Tibial nerve (tissue), 4 donors: Measurements from ENCODE around the gene SIGLEC7. TPM values are rescaled to one million over a fixed set of nuclear protein-coding genes. Genes with fewer than 3 reads are reported as not detected.

Experiments
- DNase-seq, 2 donors: peaks; one replicate each; pipeline ENCODE4 v3.0.0-alpha.2; 2019; ENCODE audit warnings: low spot score in 2 of 2
- H3K27ac ChIP-seq, 4 donors: fragments of 200-600 bp; sonication (generic) in 3 of 4; one replicate each; pipeline ENCODE4 v1.5.1; 2017 to 2019; ENCODE audit warnings: mild to moderate bottlenecking in 1 of 4
- H3K27me3 ChIP-seq, 2 donors: fragments of 200-600 bp; sonication (generic) in 1 of 2; one replicate each; pipeline versions ENCODE4 v1.5.1 to v1.6.0; 2017 to 2019
- H3K36me3 ChIP-seq, 3 donors: fragments of 200-600 bp; sonication (generic); one replicate each; pipeline ENCODE4 v1.5.1; 2018 to 2019
- H3K4me1 ChIP-seq, 4 donors: fragments of 200-600 bp; sonication (generic) in 3 of 4; one replicate each; pipeline ENCODE4 v1.5.1; 2017 to 2019
- H3K4me3 ChIP-seq, 4 donors: fragments of 200-600 bp; sonication (generic) in 3 of 4; one replicate each; pipeline ENCODE4 v1.5.1; 2017 to 2019; ENCODE audit warnings: mild to moderate bottlenecking in 1 of 4, moderate library complexity in 1 of 4
- H3K9me3 ChIP-seq, 4 donors: fragments of 200-600 bp; sonication (generic) in 3 of 4; one replicate each; pipeline ENCODE4 v1.5.1; 2017 to 2019
- CTCF ChIP-seq, 5 experiments: fragments of 200-600 bp in 3 of 5; fragments of 450-650 bp in 2 of 5; sonication (generic) in 3 of 5; IDR thresholded peaks; one replicate each; pipeline ENCODE4 v1.5.1; 2016 to 2019; ENCODE audit warnings: antibody characterized with exemption in 5 of 5, mild to moderate bottlenecking in 3 of 5, moderate library complexity in 2 of 5
- EP300 ChIP-seq, 2 donors: sonication (generic); formaldehyde crosslinking; IDR thresholded peaks; one replicate each; pipeline ENCODE4 v1.6.1; 2017; ENCODE audit warnings: antibody characterized with exemption in 2 of 2, mild to moderate bottlenecking in 1 of 2
- POLR2A ChIP-seq, 2 donors: fragments of 450-650 bp; IDR thresholded peaks; one replicate each; pipeline ENCODE4 v1.6.1; 2017; ENCODE audit warnings: antibody characterized with exemption in 2 of 2, mild to moderate bottlenecking in 2 of 2, moderate library complexity in 2 of 2
- WGBS, 2 donors: methylation state at CpG; one replicate each; pipeline ENCODE4 v1.1.5; 2018; 5-methylcytosine and 5-hydroxymethylcytosine counted together
- total RNA-seq, 4 donors: library from RNA; depleted of rRNA; stranded (reverse); fragments of >200 nt; gene quantifications; one replicate each; pipeline ENCODE4 v1.1.0, GENCODE V29; 2016

The SIGLEC7 gene
- total RNA-seq, 4 donors from 2014 or later: 0.42 to 7.5 (median 1.1) TPM

- H3K27ac ChIP-seq: peak overlapping the region in 3 of 4 donors; percentile 26 to 71 (median 33)
- no peaks in the 10 kb centered on the region for H3K36me3 ChIP-seq
- H3K4me3 ChIP-seq: peak overlapping the region in 1 of 4 donors; percentile 5
- H3K27me3 ChIP-seq: peaks cover 0 to 3% of the 10 kb centered on the region in 2 donors
- DNase-seq: no peak
- TF ChIP-seq POLR2A (IDR thresholded peaks at IDR 0.05) (no peak), CTCF (IDR thresholded peaks at IDR 0.05) (no peak), EP300 (IDR thresholded peaks at IDR 0.05) (no peak)
- H3K4me1 ChIP-seq: no peaks in the 10 kb centered on the region
- H3K9me3 ChIP-seq: no peaks in the 10 kb centered on the region
- 68 to 80% methylated on average over 22 of the region's 22 CpGs for WGBS, 2 donors
These were observed 19.8 kb upstream of the SIGLEC7 start for GRCh38 chr19:51122112-51122981.

- Histone ChIP-seq H3K9me3 (no peaks in the 10 kb centered on the region), H3K27ac (peak overlapping the region in 2 of 4 donors; percentile 70 to 71), H3K36me3 (no peaks in the 10 kb centered on the region), H3K27me3 (no peaks in the 10 kb centered on the region), H3K4me3 (peak overlapping the region in 1 of 4 donors; percentile 5), H3K4me1 (no peaks in the 10 kb centered on the region)
- WGBS, 2 donors: 58 to 66% methylated on average over 6 of the region's 6 CpGs
- DNase-seq: peak in 1 of 2 donors; percentile 51
- TF ChIP-seq POLR2A (IDR thresholded peaks at IDR 0.05) (no peak), CTCF (IDR thresholded peaks at IDR 0.05) (no peak), EP300 (IDR thresholded peaks at IDR 0.05) (no peak)
These were observed 18.7 kb upstream of the SIGLEC7 start for GRCh38 chr19:51123381-51123800.

GRCh38 chr19:51123802-51124201, 18.3 kb upstream of the SIGLEC7 start:
- WGBS, 2 donors: 77 to 80% methylated on average over 9 of the region's 9 CpGs
- Histone ChIP-seq H3K4me3 (no peak overlapping the region), H3K27me3 (no peaks in the 10 kb centered on the region), H3K9me3 (no peaks in the 10 kb centered on the region), H3K27ac (peak overlapping the region in 2 of 4 donors; percentile 64 to 70), H3K36me3 (no peaks in the 10 kb centered on the region), H3K4me1 (no peaks in the 10 kb centered on the region)
- TF ChIP-seq CTCF (IDR thresholded peaks at IDR 0.05): no peak
- TF ChIP-seq EP300 (IDR thresholded peaks at IDR 0.05): no peak
- TF ChIP-seq POLR2A (IDR thresholded peaks at IDR 0.05): no peak
- no peak for DNase-seq

- H3K36me3 ChIP-seq: no peaks in the 10 kb centered on the region
- no peaks in the 10 kb centered on the region for H3K4me1 ChIP-seq
- peak overlapping the region in 1 of 4 donors; percentile 39 for H3K4me3 ChIP-seq
- no peaks in the 10 kb centered on the region for H3K9me3 ChIP-seq
- DNase-seq: no peak
- no peaks in the 10 kb centered on the region for H3K27me3 ChIP-seq
- TF ChIP-seq POLR2A (IDR thresholded peaks at IDR 0.05): no peak
- TF ChIP-seq CTCF (IDR thresholded peaks at IDR 0.05): no peak
- no peak for TF ChIP-seq EP300 (IDR thresholded peaks at IDR 0.05)
- WGBS, 2 donors: 77 to 87% methylated on average over 9 of the region's 9 CpGs
- peak overlapping the region in 2 of 4 donors; percentile 64 to 70 for H3K27ac ChIP-seq
These were observed 17.9 kb upstream of the SIGLEC7 start for GRCh38 chr19:51124216-51124615.

GRCh38 chr19:51124729-51125128, 17.4 kb upstream of the SIGLEC7 start, which contains the start of gene SIGLEC9:
TSS of gene SIGLEC9 (plus strand) at chr19:51124906. CDS start at chr19:51124975, 69 bp downstream.
- no peaks in the 10 kb centered on the region for H3K9me3 ChIP-seq
- H3K36me3 ChIP-seq: no peaks in the 10 kb centered on the region
- peak within 1 kb of the TSS in 3 of 4 donors; percentile 40 to 70 (median 64) for H3K27ac ChIP-seq
- no peak for TF ChIP-seq CTCF (IDR thresholded peaks at IDR 0.05)
- no peak for TF ChIP-seq EP300 (IDR thresholded peaks at IDR 0.05)
- no peak for TF ChIP-seq POLR2A (IDR thresholded peaks at IDR 0.05)
- no peaks in the 10 kb centered on the region for H3K4me1 ChIP-seq
- peak in 1 of 2 donors; percentile 39 for DNase-seq
- no peaks in the 10 kb centered on the region for H3K27me3 ChIP-seq
- peak within 1 kb of the TSS in 2 of 4 donors; percentile 4 to 39 for H3K4me3 ChIP-seq
- WGBS, 2 donors: 34 to 36% methylated on average over 9 to 14 of the region's 14 CpGs
